Neural progenitor cell (in vitro differentiated cells): ENCODE results near the gene ZBTB46.

Experiments used
- EZH2 ChIP-seq: fragments of 200-600 bp; sonication (generic); IDR thresholded peaks from 2 replicates; pipeline ENCODE4 v1.6.1; 2017; ENCODE audit warnings: antibody characterized with exemption, mild to moderate bottlenecking, moderate library complexity
- EZH2phosphoT487 ChIP-seq: fragments of 200-600 bp; sonication (generic); IDR thresholded peaks from 2 replicates; pipeline ENCODE4 v1.6.1; 2017; ENCODE audit warnings: antibody characterized with exemption
- TF ChIP-seq, protein P1 (sequence below): fragments of 200-600 bp; sonication (generic); IDR thresholded peaks from 2 replicates; pipeline ENCODE4 v1.5.1; 2017; ENCODE audit warnings: antibody characterized with exemption, mild to moderate bottlenecking

DNA sequence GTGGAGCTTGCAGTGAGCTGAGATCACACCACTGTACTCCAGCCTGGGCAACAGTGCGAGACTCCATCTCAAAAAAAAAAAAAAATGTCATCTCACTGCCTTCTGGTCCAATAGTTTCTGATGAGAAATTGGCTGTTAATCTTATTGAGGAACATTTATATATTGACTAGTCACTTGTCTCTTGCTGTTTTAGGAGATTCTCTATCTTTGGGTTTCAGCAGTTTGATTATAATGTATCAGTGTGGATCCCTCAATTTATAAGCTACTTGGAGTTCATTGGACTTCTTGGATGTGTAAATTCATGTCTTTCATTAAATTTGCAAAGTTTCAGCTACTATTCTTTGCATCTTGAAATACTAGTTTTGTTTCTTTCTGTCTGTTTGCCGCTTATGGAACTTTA lies 112.1 kb downstream of the ZBTB46 start:
- TF ChIP-seq, protein P1, sequence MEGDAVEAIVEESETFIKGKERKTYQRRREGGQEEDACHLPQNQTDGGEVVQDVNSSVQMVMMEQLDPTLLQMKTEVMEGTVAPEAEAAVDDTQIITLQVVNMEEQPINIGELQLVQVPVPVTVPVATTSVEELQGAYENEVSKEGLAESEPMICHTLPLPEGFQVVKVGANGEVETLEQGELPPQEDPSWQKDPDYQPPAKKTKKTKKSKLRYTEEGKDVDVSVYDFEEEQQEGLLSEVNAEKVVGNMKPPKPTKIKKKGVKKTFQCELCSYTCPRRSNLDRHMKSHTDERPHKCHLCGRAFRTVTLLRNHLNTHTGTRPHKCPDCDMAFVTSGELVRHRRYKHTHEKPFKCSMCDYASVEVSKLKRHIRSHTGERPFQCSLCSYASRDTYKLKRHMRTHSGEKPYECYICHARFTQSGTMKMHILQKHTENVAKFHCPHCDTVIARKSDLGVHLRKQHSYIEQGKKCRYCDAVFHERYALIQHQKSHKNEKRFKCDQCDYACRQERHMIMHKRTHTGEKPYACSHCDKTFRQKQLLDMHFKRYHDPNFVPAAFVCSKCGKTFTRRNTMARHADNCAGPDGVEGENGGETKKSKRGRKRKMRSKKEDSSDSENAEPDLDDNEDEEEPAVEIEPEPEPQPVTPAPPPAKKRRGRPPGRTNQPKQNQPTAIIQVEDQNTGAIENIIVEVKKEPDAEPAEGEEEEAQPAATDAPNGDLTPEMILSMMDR = no peak
- no peak for TF ChIP-seq EZH2phosphoT487
- no peak for TF ChIP-seq EZH2
